Epithelial cell of prostate (primary cell): ENCODE data around the gene RUFY3.
A peak's percentile ranks its signal among the peaks of the same experiment; 100 is the strongest.
"Not testable (repeated sequence)": the region's sequence is repeated elsewhere in the genome, so short reads cannot be mapped to it uniquely, and the experiment has no call there.

Source experiments
- DNase-seq: peaks from one replicate; pipeline ENCODE4 v3.0.0-alpha.2; 2011; ENCODE audit warnings: low read depth, low spot score
- H3K27ac ChIP-seq: fragments of 450-650 bp; 2 replicates; pipeline ENCODE4 v1.5.1; 2017; ENCODE audit warnings: mild to moderate bottlenecking

The RUFY3 gene, protein sequence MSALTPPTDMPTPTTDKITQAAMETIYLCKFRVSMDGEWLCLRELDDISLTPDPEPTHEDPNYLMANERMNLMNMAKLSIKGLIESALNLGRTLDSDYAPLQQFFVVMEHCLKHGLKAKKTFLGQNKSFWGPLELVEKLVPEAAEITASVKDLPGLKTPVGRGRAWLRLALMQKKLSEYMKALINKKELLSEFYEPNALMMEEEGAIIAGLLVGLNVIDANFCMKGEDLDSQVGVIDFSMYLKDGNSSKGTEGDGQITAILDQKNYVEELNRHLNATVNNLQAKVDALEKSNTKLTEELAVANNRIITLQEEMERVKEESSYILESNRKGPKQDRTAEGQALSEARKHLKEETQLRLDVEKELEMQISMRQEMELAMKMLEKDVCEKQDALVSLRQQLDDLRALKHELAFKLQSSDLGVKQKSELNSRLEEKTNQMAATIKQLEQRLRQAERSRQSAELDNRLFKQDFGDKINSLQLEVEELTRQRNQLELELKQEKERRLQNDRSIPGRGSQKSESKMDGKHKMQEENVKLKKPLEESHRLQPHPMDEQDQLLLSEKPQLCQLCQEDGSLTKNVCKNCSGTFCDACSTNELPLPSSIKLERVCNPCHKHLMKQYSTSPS

GRCh38 chr4:70721747-70722146 is at the start of gene RUFY3:
RUFY3 (plus strand) TSS chr4:70721964; CDS start chr4:70722574, 610 bp downstream.
- no peak for DNase-seq

DNA sequence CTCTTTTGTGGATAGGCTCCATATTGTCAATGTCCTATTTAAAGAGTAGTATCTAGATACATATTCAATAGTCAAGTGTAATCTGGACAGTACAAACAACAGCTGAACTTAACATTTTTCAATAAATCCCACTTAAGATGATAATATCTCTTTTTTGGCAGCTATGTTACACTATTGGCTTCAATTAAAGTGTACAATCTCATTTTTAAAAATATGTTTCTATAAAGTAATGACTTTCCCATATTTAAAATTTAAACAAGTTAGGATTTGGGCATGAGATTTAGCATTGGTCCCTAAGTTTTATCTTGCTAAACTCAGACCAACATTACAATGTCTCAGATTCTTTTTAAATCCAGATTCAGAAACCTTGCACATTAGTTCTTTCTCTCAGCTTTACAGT is 47.6 kb upstream of the RUFY3 start:
- no peak for DNase-seq

More at GRCh38 chr4:70721747-70722146, at the start of gene RUFY3:
- H3K27ac ChIP-seq = no peak within 1 kb of the TSS

GRCh38 chr4:70674731-70675130 is 47.0 kb upstream of the RUFY3 start:
- DNase-seq = no peak
- H3K27ac ChIP-seq = no peak overlapping the region

More for the DNA sequence above, 47.6 kb upstream of the RUFY3 start:
- no peak overlapping the region for H3K27ac ChIP-seq

GRCh38 chr4:70676554-70677090 is 45.1 kb upstream of the RUFY3 start:
- DNase-seq = no peak
- H3K27ac ChIP-seq = no peak overlapping the region

DNA sequence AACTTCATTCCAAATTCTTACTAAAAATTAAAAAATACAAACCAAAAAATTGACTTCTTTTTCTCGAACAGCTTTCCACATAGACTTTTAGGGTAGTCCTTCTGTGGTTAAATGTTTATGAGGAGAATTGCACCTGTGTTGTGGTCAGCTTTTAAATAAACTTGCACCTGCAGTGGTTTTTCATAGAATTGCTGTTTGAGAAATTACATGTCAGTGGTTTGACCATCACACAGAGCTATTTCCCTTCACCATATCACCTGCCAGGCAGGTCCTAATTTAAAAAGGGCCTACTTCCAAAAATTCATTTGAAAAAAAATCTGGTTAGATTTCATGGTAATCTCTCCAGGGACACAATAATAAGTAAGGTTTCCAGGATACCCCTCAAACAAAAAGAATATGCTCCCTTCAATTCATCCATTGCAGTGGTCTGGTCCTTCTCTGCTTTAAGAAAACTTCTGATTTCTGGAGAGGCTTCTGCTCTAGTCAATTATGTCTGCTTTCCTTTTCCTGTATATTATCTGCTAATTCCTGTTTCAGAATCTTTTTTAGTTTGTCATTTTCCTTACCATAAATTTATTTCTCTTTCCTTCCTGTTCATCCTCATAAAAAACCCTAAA is 43.3 kb upstream of the RUFY3 start:
- no peak for DNase-seq
- H3K27ac ChIP-seq = no peak overlapping the region

DNA sequence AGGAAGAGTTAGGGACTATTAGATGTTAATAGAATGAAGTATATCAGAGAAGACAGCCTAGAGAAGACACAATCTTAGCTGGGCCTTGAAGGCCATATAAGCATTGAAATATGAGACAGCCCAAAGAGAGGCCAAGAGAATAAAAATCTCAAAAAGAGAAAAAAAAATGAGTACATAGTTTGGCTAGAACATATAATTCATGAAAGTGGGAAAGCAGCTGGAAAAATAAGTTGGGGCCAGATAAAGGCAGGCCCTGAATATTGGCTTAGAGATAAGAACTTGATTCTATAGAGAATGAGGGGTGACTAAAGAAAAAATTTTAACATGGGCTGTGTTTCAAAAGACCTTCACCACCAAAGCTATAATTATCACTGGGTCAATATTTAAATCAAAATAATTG is 40.8 kb upstream of the RUFY3 start:
- H3K27ac ChIP-seq = no peak overlapping the region
- no peak for DNase-seq

DNA sequence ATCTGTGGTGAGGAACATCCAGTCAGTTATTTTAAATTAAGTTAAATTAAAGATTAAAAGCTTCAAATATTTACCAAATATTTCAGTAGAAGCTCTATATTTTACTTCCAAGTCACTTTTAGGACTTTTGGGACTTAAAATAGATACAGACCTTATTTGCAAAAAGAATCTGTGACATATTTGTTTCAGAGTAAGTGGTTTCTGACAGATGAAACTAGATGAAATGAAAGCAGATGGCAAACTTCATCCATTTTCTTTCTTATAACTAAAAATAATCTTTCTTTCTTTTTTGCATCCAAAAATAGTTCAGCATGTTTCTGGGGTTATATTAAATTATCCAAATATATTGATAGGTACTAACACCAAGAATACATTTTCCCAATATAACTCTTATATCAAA is 40.1 kb upstream of the RUFY3 start:
- DNase-seq = no peak
- no peak overlapping the region for H3K27ac ChIP-seq

DNA sequence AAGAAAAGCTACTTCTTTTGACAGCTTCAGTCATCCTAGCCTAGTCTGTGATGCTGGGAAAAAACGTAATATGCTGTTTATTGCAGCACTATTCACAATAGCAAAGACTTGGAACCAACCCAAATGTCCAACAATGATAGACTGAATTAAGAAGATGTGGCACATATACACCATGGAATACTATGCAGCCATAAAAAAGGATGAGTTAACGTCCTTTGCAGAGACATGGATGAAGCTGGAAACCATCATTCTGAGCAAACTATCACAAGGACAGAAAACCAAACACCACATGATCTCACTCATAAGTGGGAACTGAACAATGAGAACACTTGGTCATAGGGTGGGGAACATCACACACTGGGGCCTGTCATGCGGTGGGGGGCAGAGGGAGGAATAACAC is 39.6 kb upstream of the RUFY3 start:
- H3K27ac ChIP-seq, DNase-seq: not testable (repeated sequence)

DNA sequence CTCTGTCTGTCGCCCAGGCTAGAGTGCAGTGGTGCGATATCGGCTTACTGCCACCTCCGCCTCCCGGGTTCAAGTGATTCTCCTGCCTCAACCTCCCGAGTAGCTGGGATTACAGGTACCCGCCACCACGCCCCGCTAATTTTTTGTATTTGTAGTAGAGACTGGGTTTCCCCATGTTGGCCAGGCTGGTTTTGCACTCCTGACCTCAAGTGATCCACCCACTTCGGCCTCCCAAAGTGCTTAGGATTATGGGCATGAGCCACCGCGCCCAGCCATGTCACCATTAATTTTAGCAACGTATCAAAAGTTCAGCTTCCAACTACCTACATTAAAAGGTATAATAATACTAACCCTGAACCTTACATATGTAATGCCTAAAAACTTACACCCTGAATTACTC is 34.4 kb upstream of the RUFY3 start:
- DNase-seq = no peak
- H3K27ac ChIP-seq = peak overlapping the region; percentile 91

DNA sequence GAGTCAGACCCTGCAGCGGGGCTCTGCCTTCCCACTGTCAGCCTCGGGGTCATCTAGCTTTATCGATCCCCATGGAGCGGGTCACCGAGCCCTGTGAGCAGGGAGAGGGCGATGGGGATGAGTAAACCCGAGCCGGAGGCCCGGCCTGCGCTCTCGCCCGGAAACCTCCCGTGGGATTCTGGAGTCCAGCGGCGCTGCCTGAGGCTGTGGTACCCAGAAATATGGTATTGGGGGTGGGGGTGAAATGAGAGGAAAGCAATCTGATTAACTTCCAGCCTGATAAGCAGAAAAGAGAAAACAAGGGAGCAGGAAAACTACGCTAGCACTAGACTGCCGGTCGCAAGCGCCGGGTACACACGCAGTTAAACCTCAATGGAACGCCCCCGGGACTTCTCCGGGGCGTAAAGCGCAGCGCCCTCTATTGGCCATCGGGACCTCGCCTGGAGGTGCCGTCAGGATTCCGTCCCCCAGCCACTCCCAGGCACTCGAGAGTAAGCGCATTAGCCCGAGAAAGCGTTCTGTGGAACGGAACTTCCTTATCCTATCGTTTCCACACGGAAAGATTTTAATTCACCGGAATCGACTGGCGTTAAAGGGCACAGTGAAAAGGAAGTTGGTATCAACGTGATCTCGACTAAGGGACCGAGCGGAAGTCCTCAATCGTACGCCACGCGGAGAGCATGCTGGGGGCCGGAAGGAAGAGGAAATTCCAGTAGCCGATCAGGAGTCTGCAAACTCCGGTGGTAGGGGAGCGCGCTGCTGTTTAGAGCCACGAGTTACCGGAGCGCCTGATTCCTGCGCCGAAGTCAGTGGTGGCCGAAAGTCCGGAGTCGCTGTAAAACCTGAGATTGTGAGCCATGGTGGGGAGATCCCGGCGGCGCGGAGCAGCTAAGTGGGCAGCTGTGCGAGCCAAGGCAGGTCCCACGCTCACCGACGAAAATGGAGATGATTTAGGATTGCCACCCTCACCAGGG is 33.7 kb upstream of the RUFY3 start, which contains the start of gene UTP3:
Gene UTP3 (plus strand): TSS at position 712 of the 974 bp plus-strand sequence. CDS start 146 bp downstream, at position 858.
- peak; percentile 92 for DNase-seq
- peak within 1 kb of the TSS; percentile 91 for H3K27ac ChIP-seq

DNA sequence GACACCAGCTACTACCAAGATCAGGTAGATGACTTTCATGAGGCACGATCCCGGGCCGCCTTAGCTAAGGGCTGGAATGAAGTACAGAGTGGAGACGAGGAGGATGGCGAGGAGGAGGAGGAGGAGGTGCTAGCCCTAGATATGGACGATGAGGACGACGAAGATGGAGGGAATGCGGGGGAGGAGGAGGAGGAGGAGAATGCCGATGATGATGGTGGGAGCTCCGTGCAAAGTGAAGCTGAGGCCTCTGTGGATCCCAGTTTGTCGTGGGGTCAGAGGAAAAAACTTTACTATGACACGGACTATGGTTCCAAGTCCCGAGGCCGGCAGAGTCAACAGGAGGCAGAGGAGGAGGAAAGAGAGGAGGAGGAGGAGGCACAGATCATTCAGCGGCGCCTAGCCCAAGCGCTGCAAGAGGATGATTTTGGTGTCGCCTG is 33.0 kb upstream of the RUFY3 start:
- no peak for DNase-seq
- peak overlapping the region; percentile 91 for H3K27ac ChIP-seq

- DNase-seq = no peak
- H3K27ac ChIP-seq = no peak overlapping the region
These were observed 30.1 kb upstream of the RUFY3 start for GRCh38 chr4:70691661-70692060.

GRCh38 chr4:70694633-70695032 is 27.1 kb upstream of the RUFY3 start:
- DNase-seq, H3K27ac ChIP-seq: not testable (repeated sequence)

DNA sequence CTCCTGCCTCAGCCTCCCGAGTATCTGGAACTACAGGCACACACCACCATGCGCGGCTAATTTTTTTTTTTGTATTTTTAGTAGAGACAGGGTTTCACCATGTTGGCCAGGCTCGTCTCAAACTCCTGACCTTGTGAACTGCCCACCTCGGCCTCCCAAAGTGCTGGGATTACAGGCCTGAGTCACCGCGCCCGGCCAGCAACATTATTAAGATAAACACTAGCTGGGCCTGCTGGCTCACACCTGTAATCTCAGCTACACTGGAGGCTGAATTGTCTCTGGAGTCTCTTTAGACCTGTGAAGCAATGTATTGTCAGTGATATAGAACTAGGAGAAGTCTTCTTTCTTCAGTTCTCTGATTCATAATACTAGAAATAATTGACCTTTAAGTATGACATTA is 23.3 kb upstream of the RUFY3 start:
- DNase-seq, H3K27ac ChIP-seq: not testable (repeated sequence)

- peak overlapping the region; percentile 96 for H3K27ac ChIP-seq
- no peak for DNase-seq
These were observed 21.1 kb upstream of the RUFY3 start for GRCh38 chr4:70700712-70701111.

DNA sequence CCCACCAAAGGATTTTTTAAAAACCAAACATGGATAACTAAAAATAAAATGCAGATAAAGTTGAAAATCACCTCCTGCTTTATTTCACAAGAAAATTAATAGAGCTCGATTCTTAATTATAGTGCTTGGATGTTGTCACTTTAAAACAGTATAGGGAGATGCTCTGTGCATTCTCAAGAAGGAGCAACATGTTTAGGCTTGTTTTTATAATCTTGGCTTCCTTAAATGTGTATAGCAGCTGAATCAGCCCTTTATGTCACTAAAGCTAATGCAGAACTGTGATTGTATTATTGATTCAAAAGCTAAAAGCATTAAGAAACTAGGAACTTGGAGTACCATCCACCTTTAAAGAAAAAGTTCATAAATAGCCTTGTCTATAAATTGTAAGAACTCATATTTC is 20.5 kb upstream of the RUFY3 start:
- peak overlapping the region; percentile 96 for H3K27ac ChIP-seq
- DNase-seq = no peak

DNA sequence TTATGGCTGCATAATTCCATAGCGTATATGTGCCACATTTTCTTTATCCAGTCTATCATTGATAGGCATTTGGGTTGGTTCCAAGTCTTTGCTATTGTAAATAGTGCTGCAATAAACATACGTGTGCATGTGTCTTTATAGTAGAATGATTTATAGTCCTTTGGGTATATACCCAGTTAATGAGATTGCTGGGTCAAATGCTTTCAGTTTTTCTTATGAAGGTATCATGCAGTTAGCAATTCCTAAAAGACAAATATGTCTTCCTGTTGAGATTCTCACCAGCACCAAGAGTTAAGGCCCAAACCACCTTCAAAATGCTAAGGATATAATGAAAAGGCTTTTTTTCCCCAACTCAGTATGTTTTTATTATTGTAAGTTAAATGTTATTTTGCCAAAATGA is 19.2 kb upstream of the RUFY3 start:
- not testable (repeated sequence) for DNase-seq
- H3K27ac ChIP-seq = peak overlapping the region; percentile 96

- DNase-seq = no peak
- peak overlapping the region; percentile 96 for H3K27ac ChIP-seq
These were observed 18.0 kb upstream of the RUFY3 start for GRCh38 chr4:70703619-70704214.

DNA sequence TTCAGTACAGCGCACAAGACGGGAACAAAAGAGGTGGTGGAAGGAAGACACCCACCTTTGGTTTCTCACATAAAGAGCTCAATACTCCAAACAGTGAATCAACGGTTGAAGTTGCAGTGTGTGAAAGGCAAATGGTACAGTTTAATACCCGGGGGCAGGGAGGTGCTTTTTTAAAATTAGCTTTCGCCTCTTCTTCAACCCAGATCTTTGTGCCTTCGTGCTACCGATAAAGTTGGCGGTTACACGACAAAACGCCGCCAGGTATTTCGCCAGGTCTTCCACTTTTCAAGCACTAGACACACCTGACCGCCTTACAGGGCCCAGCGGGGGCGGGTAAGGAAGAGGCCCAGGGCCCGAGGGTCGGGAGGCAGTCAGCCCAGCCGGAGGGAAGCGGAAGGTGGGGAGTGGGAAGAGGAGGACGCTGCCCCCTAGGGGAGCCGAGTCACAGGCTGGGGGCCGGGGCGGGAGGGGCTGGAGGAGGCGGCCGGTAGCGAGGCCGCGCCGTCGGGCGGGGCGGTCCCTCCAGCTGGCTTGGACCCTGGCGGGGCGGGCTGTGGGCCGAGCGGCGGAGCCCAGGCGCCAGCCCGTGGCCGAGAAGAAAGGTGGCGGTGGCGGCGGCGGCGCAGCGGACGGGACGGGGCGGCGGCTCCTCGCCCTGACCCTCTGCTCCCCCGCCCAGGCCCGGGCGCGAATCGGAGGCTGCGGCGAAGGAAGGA is 17.4 kb upstream of the RUFY3 start:
- peak overlapping the region; percentile 96 for H3K27ac ChIP-seq
- no peak for DNase-seq
